ENCODE results near the gene CCDC144A.
"Not testable (repeated sequence)": the region's sequence is repeated elsewhere in the genome, so short reads cannot be mapped to it uniquely, and the experiment has no call there.

The CCDC144A gene

DNA sequence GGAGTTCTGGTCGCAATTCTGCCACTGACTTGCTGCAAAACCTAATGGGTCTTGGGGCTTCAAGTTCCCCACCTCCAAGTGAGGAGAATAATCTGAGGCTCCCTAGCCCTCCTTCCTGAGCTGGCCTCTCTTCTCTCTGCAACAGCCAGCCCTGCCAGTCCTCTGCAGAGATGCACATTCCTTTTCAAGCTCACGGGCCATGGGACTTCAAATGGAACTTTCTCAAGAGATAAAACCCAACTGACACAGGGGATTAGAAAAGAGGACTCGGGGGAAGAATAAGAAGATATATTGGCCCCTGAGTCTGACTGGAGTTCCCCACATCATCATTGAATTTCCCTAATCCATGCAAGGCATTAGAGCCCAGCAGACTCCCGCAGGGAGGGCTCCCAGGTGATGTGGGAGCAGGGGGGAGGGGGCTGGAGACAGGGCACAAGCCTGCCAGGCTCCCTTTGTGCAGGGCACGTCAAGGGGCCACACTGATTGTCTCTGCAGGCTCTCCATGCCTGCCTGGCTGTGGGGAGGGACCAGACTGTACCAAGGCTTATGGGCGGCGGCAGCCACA is 131.0 kb downstream of the CCDC144A start:
- no peak for DNase-seq

DNA sequence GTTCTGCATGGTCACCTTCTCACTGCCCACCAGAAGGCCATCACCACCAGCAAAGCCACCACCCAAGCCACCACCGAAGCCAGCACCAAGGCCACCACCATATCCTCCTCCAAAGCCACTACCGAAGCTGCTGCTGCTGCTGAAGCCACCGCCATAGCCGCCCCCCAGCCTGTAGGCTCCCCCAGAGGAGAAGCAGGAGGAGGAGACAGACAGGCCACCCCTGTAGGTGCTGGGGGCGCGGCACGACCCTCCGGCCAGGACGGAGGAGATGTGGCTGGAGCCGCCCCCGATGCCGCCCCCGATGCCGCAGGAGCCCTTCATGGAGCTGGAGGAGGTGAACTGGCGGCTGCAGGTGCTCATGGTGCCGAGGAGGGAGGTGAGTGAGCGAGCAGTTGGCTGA is 132.1 kb downstream of the CCDC144A start:
- DNase-seq, result not testable (repeated sequence)

DNA sequence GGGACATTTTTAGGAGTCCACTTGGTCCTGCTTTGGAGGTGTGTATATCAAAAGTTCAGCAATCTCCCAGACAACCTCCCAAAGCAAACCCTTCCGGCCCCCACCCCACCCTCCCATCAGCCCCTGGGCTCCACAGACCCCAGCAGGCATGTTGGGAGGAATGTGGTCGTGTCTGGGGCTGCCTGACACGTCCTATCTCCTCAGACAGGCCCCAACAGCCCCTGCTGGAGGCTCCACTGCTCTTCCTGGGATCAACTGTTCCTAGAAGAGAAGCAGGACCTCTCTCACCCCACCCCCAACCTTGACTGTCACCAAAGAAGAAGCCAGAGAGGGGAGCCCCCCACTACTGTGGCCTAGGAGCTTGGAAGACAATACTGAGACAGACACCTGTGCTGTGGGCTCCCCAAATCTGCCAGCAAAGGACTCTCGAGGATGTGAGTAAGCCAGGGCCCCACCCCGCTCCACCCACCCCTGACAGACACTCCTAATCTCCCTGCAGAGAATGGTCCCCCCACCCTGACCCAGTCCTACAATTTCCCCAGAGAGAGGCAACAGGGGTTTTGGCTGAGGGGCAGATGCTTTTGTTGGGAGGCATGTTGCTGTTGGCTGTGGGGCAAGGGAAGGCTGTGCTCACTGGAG is 133.8 kb downstream of the CCDC144A start:
- DNase-seq, result not testable (repeated sequence)

Measured in stimulated activated CD4-positive, alpha-beta T cell treated with anti-CD3 and anti-CD28 coated beads, Interleukin-4, amount 100 ng/mL, for 1 hour (primary cell).